Measurements from ENCODE around the gene RASSF8. TPM values are rescaled to one million over a fixed set of nuclear protein-coding genes. Genes with fewer than 3 reads are reported as not detected.

The RASSF8 gene
- polyA plus RNA-seq, 3 donors: 0.08 to 0.39 TPM; not detected in 1

GRCh38 chr12:26058308-26058707 lies 99.8 kb downstream of the RASSF8 start:
- intact Hi-C loops (cut with micrococcal nuclease): no loop called here
- Mint-ChIP-seq H3K27ac (no peak overlapping the region), H3K4me3 (no peak overlapping the region), H3K4me1 (no peaks in the 10 kb centered on the region), H3K36me3 (no peaks in the 10 kb centered on the region), H3K9me3 (peaks cover 0 to 5% (median 0%) of the 10 kb centered on the region in 7 donors), H3K27me3 (ENCODE audit: low read depth in 3 of 3) (no peaks in the 10 kb centered on the region)
- Histone ChIP-seq H3K4me3 (replicated peaks in 1 of 3; ENCODE audit: low read depth in 2 of 3, low read length in 3 of 3) (no peak overlapping the region), H2AFZ (ENCODE audit: insufficient read depth, low read depth, low read length, poor library complexity, severe bottlenecking) (no peak overlapping the region), H3K4me1 (ENCODE audit: control insufficient read depth in 1 of 2, insufficient read depth in 2 of 2, low read length in 2 of 2) (no peaks in the 10 kb centered on the region), H4K20me1 (ENCODE audit: insufficient read depth, low read length) (no peaks in the 10 kb centered on the region), H3K27me3 (ENCODE audit: control insufficient read depth in 2 of 2, insufficient read depth in 2 of 2, low read length in 2 of 2) (no peaks in the 10 kb centered on the region), H3K9me3 (replicated peaks in 1 of 2; ENCODE audit: control insufficient read depth in 1 of 2, insufficient read depth in 1 of 2, low read length in 2 of 2) (no peaks in the 10 kb centered on the region), H3K36me3 (replicated peaks in 1 of 2; ENCODE audit: control insufficient read depth in 1 of 2, insufficient read depth in 2 of 2, low read length in 2 of 2) (no peaks in the 10 kb centered on the region), H3K79me2 (ENCODE audit: insufficient read depth, low read length) (no peaks in the 10 kb centered on the region), H3K4me2 (replicated peaks; ENCODE audit: extremely low read depth, low read length, poor library complexity, severe bottlenecking) (no peak overlapping the region), H3K27ac (ENCODE audit: low read depth in 1 of 2, low read length in 2 of 2) (no peak overlapping the region), H3K9ac (ENCODE audit: insufficient read depth, low read length, poor library complexity, severe bottlenecking) (no peak overlapping the region)
- WGBS (ENCODE audit: insufficient coverage): no CpG with 5 or more reads among the region's 8 CpGs
- TF ChIP-seq, protein P1, sequence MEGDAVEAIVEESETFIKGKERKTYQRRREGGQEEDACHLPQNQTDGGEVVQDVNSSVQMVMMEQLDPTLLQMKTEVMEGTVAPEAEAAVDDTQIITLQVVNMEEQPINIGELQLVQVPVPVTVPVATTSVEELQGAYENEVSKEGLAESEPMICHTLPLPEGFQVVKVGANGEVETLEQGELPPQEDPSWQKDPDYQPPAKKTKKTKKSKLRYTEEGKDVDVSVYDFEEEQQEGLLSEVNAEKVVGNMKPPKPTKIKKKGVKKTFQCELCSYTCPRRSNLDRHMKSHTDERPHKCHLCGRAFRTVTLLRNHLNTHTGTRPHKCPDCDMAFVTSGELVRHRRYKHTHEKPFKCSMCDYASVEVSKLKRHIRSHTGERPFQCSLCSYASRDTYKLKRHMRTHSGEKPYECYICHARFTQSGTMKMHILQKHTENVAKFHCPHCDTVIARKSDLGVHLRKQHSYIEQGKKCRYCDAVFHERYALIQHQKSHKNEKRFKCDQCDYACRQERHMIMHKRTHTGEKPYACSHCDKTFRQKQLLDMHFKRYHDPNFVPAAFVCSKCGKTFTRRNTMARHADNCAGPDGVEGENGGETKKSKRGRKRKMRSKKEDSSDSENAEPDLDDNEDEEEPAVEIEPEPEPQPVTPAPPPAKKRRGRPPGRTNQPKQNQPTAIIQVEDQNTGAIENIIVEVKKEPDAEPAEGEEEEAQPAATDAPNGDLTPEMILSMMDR (IDR thresholded peaks at IDR 0.05): no peak
- no peak for DNase-seq

GRCh38 chr12:26058818-26059217 lies 100.3 kb downstream of the RASSF8 start:
- Histone ChIP-seq H3K9me3 (replicated peaks in 1 of 2; ENCODE audit: control insufficient read depth in 1 of 2, insufficient read depth in 1 of 2, low read length in 2 of 2) (no peaks in the 10 kb centered on the region), H3K4me2 (replicated peaks; ENCODE audit: extremely low read depth, low read length, poor library complexity, severe bottlenecking) (no peak overlapping the region), H3K27me3 (ENCODE audit: control insufficient read depth in 2 of 2, insufficient read depth in 2 of 2, low read length in 2 of 2) (no peaks in the 10 kb centered on the region), H3K27ac (ENCODE audit: low read depth in 1 of 2, low read length in 2 of 2) (no peak overlapping the region), H3K4me3 (replicated peaks in 1 of 3; ENCODE audit: low read depth in 2 of 3, low read length in 3 of 3) (no peak overlapping the region), H3K79me2 (ENCODE audit: insufficient read depth, low read length) (no peaks in the 10 kb centered on the region), H3K9ac (ENCODE audit: insufficient read depth, low read length, poor library complexity, severe bottlenecking) (no peak overlapping the region), H3K36me3 (replicated peaks in 1 of 2; ENCODE audit: control insufficient read depth in 1 of 2, insufficient read depth in 2 of 2, low read length in 2 of 2) (no peaks in the 10 kb centered on the region), H2AFZ (ENCODE audit: insufficient read depth, low read depth, low read length, poor library complexity, severe bottlenecking) (no peak overlapping the region), H4K20me1 (ENCODE audit: insufficient read depth, low read length) (no peaks in the 10 kb centered on the region), H3K4me1 (ENCODE audit: control insufficient read depth in 1 of 2, insufficient read depth in 2 of 2, low read length in 2 of 2) (no peaks in the 10 kb centered on the region)
- no peak overlapping the region for H3K27ac Mint-ChIP-seq
- no peaks in the 10 kb centered on the region for H3K36me3 Mint-ChIP-seq
- H3K4me1 Mint-ChIP-seq: no peaks in the 10 kb centered on the region
- 89% methylated on average over 1 of the region's 1 CpG for WGBS (ENCODE audit: insufficient coverage)
- H3K4me3 Mint-ChIP-seq: no peak overlapping the region
- peaks cover 0 to 5% (median 0%) of the 10 kb centered on the region in 7 donors for H3K9me3 Mint-ChIP-seq
- no peak for DNase-seq
- peaks cover 0 to 2% (median 0%) of the 10 kb centered on the region in 3 donors for H3K27me3 Mint-ChIP-seq (ENCODE audit: low read depth in 3 of 3)
- TF ChIP-seq, protein P1 (IDR thresholded peaks at IDR 0.05): no peak
- intact Hi-C loops (cut with micrococcal nuclease): no loop called here
